ENCODE measurements around the gene ZIM2.

Gene ZIM2

DNA sequence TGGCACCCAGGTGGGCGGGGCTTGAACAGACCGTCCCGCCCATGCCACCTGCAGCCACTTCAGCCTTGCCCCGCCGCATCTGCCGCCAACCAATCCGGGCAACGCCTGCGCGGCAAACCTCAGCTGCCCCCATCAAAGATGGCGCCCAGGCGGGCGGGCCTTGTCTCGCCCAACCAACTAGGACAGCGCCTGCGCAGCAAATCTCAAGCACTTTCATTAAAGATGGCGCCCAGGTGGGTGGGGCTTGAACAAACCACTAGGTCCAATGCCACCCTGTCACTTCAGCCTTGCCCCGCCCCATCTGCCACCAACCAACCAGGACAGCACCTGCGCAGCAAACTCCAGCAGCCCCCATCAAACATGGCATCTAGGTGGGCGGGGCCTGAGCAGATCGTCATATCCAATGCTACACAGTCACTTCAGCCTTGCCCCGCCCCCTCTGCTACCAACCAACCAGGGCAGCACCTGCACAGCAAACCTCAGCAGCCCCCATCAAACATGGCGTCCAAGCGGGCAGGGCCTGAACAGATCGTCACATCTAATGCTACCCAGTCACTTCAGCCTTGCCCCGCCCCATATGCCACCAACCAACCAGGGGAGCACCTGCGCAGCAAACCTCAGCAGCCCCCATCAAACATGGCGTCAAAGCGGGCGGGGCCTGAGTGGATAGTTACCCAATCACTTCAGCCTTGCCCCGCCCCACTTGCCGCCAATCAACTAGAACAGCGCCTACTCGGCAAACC, 1.4 kb downstream of the ZIM2 start:
- no peak for DNase-seq (ENCODE audit: low read depth)

GRCh38 chr19:56838024-56838908, 2.3 kb downstream of the ZIM2 start:
- no peak for DNase-seq (ENCODE audit: low read depth)

DNA sequence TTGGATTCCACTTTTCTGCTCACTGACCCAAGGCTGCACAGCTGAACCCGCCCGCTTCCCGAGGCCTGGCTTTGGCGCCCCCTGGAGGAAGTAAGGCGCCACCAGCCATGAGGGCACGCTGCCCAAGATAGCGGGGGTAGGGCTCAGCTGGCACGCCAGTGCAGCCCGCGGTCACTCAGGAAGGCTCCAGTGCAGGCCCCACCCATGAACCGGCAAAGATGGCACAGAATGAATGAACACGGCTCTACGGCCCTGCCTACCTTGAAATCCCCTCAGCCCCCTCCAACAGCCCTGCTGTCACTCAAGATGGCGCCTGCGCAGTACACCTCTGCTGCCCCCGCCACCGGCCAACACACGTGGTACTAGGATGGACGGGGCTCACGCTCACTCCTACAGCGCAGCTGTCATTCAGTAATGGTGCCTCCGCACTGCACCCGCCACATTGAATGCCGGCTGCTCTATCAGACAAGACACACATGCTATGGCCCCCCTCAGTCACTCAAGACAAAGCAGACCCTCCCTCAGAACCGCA, 3.0 kb downstream of the ZIM2 start:
- DNase-seq (ENCODE audit: low read depth): no peak

DNA sequence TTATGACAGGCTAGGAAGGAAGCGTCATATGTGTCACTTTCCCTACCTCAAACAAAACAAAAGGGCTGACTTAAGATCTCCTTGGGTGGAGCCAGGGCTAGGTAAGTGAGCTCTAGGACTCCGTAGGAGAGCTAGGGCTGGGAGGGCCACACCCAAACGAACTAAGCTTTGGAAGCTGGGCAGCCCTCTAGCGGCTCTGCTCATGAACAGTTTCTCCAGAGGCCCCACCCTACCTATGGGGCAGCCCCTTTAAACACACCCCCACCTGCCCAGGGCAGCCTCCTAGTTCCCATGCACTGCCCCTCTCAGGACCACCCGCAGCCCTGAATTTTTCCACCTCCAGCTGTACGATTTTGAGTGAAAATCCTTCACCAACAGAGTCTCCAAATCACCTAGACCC, 3.5 kb downstream of the ZIM2 start:
- no peak for DNase-seq (ENCODE audit: low read depth)

DNA sequence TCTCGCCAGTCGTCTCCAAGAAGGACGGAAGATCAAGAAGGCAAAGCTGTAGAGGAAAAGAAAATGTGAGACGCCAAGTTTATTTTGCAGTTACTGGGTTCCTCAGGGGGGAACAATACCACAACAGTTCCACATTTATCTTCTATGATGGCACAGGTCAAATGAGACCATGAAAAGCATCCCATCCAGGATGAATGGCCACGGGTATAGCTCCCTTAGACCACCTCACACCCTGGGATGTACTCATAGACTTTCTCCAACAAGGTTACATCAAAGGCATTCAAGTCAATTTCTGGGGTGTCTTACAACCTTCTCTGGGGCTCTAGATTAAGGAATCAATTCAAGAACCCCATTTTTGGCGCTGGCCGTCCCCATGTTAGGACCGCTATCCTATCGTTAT, 4.5 kb downstream of the ZIM2 start:
- DNase-seq (ENCODE audit: low read depth): no peak

DNA sequence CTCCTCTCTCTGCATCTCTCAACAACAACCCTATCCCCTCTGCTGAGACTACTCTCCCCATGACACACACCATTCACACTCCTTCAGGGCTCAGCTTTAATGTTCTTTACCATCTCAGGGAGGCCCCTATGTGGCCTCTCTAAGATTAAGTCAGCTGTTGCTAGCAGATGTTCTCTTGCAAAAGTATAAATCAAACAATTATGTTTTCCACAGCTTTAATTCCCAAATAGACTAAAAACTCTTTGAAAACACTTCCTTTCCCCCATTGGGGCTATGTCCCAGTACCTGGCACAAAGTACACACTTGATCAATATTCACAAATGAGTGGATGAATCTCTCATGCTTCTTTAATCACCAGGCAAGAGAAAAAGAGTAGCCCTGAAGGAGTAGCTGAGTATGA, 5.1 kb downstream of the ZIM2 start:
- DNase-seq (ENCODE audit: low read depth): no peak

DNA sequence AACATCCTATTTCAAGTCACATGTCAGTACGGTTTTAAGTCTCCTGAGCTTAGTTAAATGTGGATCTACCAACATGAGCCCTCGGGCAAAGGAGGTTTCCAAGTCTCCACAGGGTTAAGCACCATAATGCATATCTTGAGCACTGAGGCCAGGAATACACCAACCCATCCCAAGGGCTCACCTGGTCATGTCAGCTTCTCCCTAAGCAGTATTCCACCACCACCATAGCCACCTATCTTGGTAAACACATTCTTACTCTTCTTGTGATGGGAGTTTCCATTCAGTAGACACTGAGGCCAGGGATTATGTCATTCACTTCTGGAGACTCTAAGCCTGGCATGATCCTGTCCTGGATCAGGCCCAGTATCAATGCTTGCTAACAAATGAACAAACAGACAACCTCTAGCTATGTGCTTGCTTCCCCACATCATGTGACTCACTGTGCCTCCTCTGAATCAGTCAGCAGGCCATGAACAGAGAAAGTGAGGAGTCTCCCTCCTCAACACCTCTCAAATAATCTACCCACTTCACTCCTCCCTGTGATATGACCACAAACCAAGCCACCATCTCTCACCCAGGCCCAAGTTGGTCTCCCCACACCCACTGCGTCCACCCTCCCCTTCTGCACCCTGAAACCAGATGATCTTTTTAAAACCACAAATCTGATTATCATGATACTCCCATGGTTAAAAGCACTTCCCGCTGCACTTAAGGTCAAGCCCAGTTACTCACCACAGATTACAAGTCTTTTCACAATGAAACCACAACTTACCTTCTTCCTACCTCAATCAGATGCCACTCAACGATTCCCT, 5.8 kb downstream of the ZIM2 start:
- DNase-seq (ENCODE audit: low read depth): no peak

GRCh38 chr19:56832352-56832928, 8.1 kb downstream of the ZIM2 start:
- no peak for DNase-seq (ENCODE audit: low read depth)

GRCh38 chr19:56831255-56831654, 9.3 kb downstream of the ZIM2 start:
- no peak for DNase-seq (ENCODE audit: low read depth)

GRCh38 chr19:56829596-56829995, 10.9 kb downstream of the ZIM2 start:
- no peak for DNase-seq (ENCODE audit: low read depth)

- no peak for DNase-seq (ENCODE audit: low read depth)
These were observed 12.8 kb downstream of the ZIM2 start for GRCh38 chr19:56827708-56828107.

- no peak for DNase-seq (ENCODE audit: low read depth)
These were observed 16.6 kb downstream of the ZIM2 start for GRCh38 chr19:56823956-56824355.

- DNase-seq (ENCODE audit: low read depth): no peak
These were observed 17.1 kb downstream of the ZIM2 start for GRCh38 chr19:56823417-56823816.

DNA sequence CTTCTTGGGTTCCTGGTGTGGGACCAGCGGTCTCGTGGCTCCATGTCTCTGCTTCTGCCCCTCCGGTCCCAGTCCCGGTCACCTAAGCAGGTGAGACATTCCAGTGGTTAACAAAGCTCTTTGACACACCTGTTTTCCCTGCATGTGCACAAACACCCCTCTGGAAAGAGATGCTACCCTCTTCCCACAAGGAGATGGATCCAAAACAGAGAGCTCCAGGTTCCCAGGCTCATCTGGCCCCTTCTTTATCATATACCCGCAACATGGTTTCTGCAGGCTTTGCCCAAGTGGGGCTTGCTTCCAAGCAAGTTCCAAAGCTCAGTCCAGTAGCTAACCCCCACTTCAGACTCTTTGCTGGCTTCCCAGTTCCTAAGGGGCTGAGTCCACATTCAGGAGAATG, 17.8 kb downstream of the ZIM2 start:
- no peak for DNase-seq (ENCODE audit: low read depth)

DNA sequence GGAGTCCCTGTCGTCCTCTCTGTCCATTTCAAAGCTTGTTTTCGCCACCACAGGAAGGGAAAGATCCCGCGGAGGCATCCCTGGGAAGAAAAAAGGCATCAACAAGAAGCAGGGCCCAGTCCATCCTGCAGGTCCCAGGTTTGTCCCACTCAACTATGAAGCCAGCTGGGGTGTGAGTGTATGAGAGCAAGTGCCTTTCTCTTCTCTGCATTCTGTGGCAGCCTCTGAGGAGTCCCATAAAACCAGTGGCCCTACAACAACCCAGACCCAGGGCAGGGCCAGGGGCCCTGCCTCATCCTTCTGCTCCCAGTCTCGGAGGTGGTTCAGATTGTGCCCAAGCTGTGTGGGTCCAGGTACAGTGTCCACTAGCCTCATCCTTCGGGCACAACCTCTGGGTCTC, 18.9 kb downstream of the ZIM2 start:
- no peak for DNase-seq (ENCODE audit: low read depth)

DNA sequence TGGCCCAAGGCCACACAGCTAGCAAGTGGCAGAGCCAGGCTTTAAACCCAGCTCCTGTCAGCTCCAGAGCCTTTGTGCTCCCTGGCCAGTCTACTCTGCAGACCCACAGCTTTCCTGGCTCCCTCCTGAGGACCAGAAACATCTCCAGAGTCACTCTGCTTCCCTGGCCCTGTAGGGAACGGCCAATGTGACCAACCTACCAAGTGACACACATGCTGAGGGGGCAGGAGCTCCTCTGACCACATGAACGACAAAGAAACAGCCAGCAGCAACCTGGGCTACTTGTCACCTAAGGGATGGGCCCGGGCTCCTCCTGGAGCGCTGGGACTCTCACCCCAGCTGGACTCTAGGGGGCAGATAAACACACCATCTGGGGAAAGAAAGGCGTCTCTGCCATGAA, 19.3 kb downstream of the ZIM2 start:
- DNase-seq (ENCODE audit: low read depth): no peak

DNA sequence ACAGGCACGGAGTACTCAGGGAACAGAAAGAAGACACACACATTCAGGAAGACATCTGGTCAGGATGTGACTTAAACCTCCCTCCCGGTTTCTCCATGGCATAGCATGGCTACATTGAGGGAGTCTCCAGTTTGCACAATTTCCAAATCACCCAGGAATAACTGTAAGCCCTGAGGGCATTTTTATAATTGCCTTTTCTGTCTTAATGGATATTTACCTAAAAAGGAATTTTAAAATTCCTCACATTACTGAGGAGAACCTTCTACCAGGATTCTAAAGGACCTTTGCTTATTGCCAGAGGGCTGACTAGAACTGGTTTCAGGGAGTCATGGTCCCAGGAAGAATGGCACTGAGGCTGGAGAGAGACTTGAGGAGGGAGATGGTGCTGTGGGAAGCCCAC, 21.4 kb downstream of the ZIM2 start:
- no peak for DNase-seq (ENCODE audit: low read depth)

- no peak for DNase-seq (ENCODE audit: low read depth)
These were observed 25.9 kb downstream of the ZIM2 start for GRCh38 chr19:56814656-56815055.

DNA sequence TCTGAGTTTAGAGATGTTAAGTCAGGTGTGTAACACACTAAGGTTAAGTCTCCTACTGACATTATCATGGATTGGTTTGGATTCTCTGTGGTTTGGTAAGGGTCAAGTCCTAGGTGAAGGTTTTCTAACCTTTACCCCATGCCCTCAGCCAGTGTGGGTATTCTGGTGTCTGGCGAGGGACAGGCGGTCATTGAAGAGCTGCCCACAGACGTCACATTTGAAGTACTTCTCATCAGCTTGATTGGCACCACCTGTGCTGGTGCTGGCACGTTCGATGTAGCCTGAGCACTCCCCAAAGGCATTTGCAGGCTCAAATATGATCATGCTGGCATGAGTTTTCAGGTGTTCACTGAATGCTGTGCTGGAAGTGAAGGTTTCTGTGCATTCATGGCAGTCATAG, 27.0 kb downstream of the ZIM2 start:
- no peak for DNase-seq (ENCODE audit: low read depth)

DNA sequence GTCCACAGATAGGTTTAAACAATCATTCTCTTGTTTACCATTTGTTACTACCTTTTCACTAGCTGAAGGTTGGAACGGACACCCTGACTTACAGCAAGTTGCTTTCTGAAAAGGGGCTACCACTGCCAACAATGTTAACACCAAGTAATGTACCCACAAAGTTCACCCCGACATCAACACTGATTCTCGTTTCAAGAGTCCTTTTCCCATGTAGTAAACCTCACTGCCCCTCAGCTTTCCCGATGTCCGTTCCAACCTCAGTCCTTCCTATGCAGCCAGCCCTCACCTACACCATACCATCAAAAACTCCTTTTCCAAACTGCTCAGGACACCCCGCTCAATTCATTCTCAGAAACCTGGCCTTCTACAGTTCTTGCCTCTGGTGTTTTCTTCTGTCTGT, 29.0 kb downstream of the ZIM2 start:
- DNase-seq (ENCODE audit: low read depth): no peak

- DNase-seq (ENCODE audit: low read depth): no peak
These were observed 30.3 kb downstream of the ZIM2 start for GRCh38 chr19:56810260-56810659.
